ENCODE data around the gene NEU3.
"Not testable (repeated sequence)": the region's sequence is repeated elsewhere in the genome, so short reads cannot be mapped to it uniquely, and the experiment has no call there.

Gene NEU3

GRCh38 chr11:74989260-74989638 lies 516 bp downstream of the NEU3 start:
- DNase-seq = no peak

GRCh38 chr11:74990150-74990549 lies 1.4 kb downstream of the NEU3 start:
- not testable (repeated sequence) for DNase-seq

- DNase-seq = no peak
Observed at GRCh38 chr11:74990941-74991340, 2.2 kb downstream of the NEU3 start.

GRCh38 chr11:74992852-74993251 lies 4.1 kb downstream of the NEU3 start:
- DNase-seq = no peak

- no peak for DNase-seq
Observed at GRCh38 chr11:75000975-75001354, 12.2 kb downstream of the NEU3 start.

- no peak for DNase-seq
Observed at GRCh38 chr11:75001686-75002085, 13.0 kb downstream of the NEU3 start.

- no peak for DNase-seq
Observed at GRCh38 chr11:75002516-75002915, 13.8 kb downstream of the NEU3 start.

- DNase-seq = no peak
Observed at GRCh38 chr11:75004215-75004614, 15.5 kb downstream of the NEU3 start.

- DNase-seq = no peak
Observed at GRCh38 chr11:75011357-75011756, 22.6 kb downstream of the NEU3 start.

GRCh38 chr11:75011872-75012271 lies 23.1 kb downstream of the NEU3 start:
- DNase-seq = no peak

- DNase-seq = no peak
Observed at GRCh38 chr11:75013051-75013450, 24.3 kb downstream of the NEU3 start.

- no peak for DNase-seq
Observed at GRCh38 chr11:75014129-75014528, 25.4 kb downstream of the NEU3 start.

GRCh38 chr11:75019200-75019599 lies 30.5 kb downstream of the NEU3 start:
- not testable (repeated sequence) for DNase-seq

GRCh38 chr11:75020328-75020727 lies 31.6 kb downstream of the NEU3 start:
- not testable (repeated sequence) for DNase-seq

GRCh38 chr11:75022296-75022695 lies 33.6 kb downstream of the NEU3 start:
- no peak for DNase-seq

- peak; percentile 89 for DNase-seq
Observed at GRCh38 chr11:75022759-75023396, 34.1 kb downstream of the NEU3 start.

GRCh38 chr11:75023446-75024067 lies 34.8 kb downstream of the NEU3 start:
- DNase-seq = no peak

- DNase-seq = no peak
Observed at GRCh38 chr11:75024068-75024449, 35.3 kb downstream of the NEU3 start.

GRCh38 chr11:75024764-75025211 lies 36.1 kb downstream of the NEU3 start:
- DNase-seq = no peak

- no peak for DNase-seq
Observed at GRCh38 chr11:75025561-75025960, 36.8 kb downstream of the NEU3 start.

GRCh38 chr11:75028321-75028720 lies 39.6 kb downstream of the NEU3 start:
- no peak for DNase-seq

- no peak for DNase-seq
Observed at GRCh38 chr11:75028724-75029123, 40.0 kb downstream of the NEU3 start.

- DNase-seq = no peak
Observed at GRCh38 chr11:75029836-75030631, 41.3 kb downstream of the NEU3 start.

GRCh38 chr11:75031224-75031753 lies 42.6 kb downstream of the NEU3 start:
- no peak for DNase-seq

Measured in activated effector memory CD4-positive, alpha-beta T cell treated with anti-CD3 and anti-CD28 coated beads, Interleukin-2, amount 50 U/mL, for 16 hours (primary cell).